Chondrocyte (in vitro differentiated cells): ENCODE results near the gene PALMD. TPM values are rescaled to one million over a fixed set of nuclear protein-coding genes. Genes with fewer than 3 reads are reported as not detected.
A peak's percentile ranks its signal among the peaks of the same experiment; 100 is the strongest.

Source experiments
- DNase-seq: peaks from one replicate; pipeline ENCODE4 v3.0.0; 2021; ENCODE audit warnings: mixed read lengths, low spot score
- H3K27ac Mint-ChIP-seq: one replicate; pipeline ENCODE4 v1.8.0; 2021; ENCODE audit warnings: mild to moderate bottlenecking, moderate library complexity, mixed read lengths; ENCODE audit not compliant: unreplicated experiment
- H3K27me3 Mint-ChIP-seq: 2 replicates; pipeline ENCODE4 v1.8.0; 2021; ENCODE audit warnings: low read depth, mixed read lengths
- H3K36me3 Mint-ChIP-seq: 2 replicates; pipeline ENCODE4 v1.8.0; 2021; ENCODE audit warnings: low read depth, mixed read lengths
- H3K4me1 Mint-ChIP-seq: 2 replicates; pipeline ENCODE4 v1.8.0; 2021; ENCODE audit warnings: low read depth, mild to moderate bottlenecking, mixed read lengths
- H3K4me3 Mint-ChIP-seq: one replicate; pipeline ENCODE4 v1.8.0; 2021; ENCODE audit warnings: mild to moderate bottlenecking, moderate library complexity, mixed read lengths; ENCODE audit not compliant: unreplicated experiment
- H3K9me3 Mint-ChIP-seq: 2 replicates; pipeline ENCODE4 v1.8.0; 2021; ENCODE audit warnings: low read depth, mixed read lengths
- CTCF ChIP-seq: fragments of 200-600 bp; sonication (generic); IDR thresholded peaks from 2 replicates; pipeline ENCODE4 v1.5.0; 2021; ENCODE audit warnings: antibody characterized with exemption, mild to moderate bottlenecking, moderate library complexity
- total RNA-seq: library from RNA; stranded (reverse); gene quantifications from 3 replicates; pipeline ENCODE4 v1.2.1, GENCODE V29; 2021

Gene PALMD
- total RNA-seq, 1 donor from 2014 or later, result 6.2 TPM

GRCh38 chr1:99681583-99681982, 35.7 kb downstream of the PALMD start:
- Mint-ChIP-seq H3K9me3 (no peaks in the 10 kb centered on the region), H3K4me3 (no peak overlapping the region), H3K27me3 (no peaks in the 10 kb centered on the region), H3K27ac (peak overlapping the region; percentile 68), H3K4me1 (peaks cover 41% of the 10 kb centered on the region), H3K36me3 (peaks cover 5% of the 10 kb centered on the region)
- DNase-seq, result no peak
- TF ChIP-seq CTCF, result peak; percentile 63

- Mint-ChIP-seq H3K4me3 (no peak overlapping the region), H3K9me3 (no peaks in the 10 kb centered on the region), H3K4me1 (peaks cover 41% of the 10 kb centered on the region), H3K27ac (no peak overlapping the region), H3K36me3 (peaks cover 5% of the 10 kb centered on the region), H3K27me3 (no peaks in the 10 kb centered on the region)
- no peak for DNase-seq
- TF ChIP-seq CTCF, result no peak
These were observed 36.4 kb downstream of the PALMD start for GRCh38 chr1:99682291-99682751.

- Mint-ChIP-seq H3K27ac (peak overlapping the region; percentile 83), H3K27me3 (no peaks in the 10 kb centered on the region), H3K4me1 (peaks cover 34% of the 10 kb centered on the region), H3K4me3 (no peak overlapping the region), H3K36me3 (peaks cover 10% of the 10 kb centered on the region), H3K9me3 (no peaks in the 10 kb centered on the region)
- no peak for DNase-seq
- TF ChIP-seq CTCF, result peak; percentile 80
These were observed 39.7 kb downstream of the PALMD start for GRCh38 chr1:99685516-99686180.

- no peak overlapping the region for H3K4me3 Mint-ChIP-seq
- H3K27me3 Mint-ChIP-seq, result no peaks in the 10 kb centered on the region
These were observed 45.3 kb downstream of the PALMD start for GRCh38 chr1:99691175-99691574.

GRCh38 chr1:99696616-99697015, 50.7 kb downstream of the PALMD start:
- Mint-ChIP-seq H3K27ac (no peak overlapping the region), H3K4me1 (no peaks in the 10 kb centered on the region), H3K27me3 (no peaks in the 10 kb centered on the region), H3K36me3 (peaks cover 2% of the 10 kb centered on the region), H3K4me3 (no peak overlapping the region), H3K9me3 (peaks cover 6% of the 10 kb centered on the region)
- DNase-seq, result no peak
- no peak for TF ChIP-seq CTCF

More at GRCh38 chr1:99691175-99691574, 45.3 kb downstream of the PALMD start:
- no peak for TF ChIP-seq CTCF
- peaks cover 10% of the 10 kb centered on the region for H3K36me3 Mint-ChIP-seq
- no peaks in the 10 kb centered on the region for H3K9me3 Mint-ChIP-seq
- no peak for DNase-seq
- H3K4me1 Mint-ChIP-seq, result peaks cover 5% of the 10 kb centered on the region
- no peak overlapping the region for H3K27ac Mint-ChIP-seq
